ENCODE measurements around the gene KDM4B.

The KDM4B gene

GRCh38 chr19:5074830-5075394, 106.0 kb downstream of the KDM4B start:
- no peak for DNase-seq

GRCh38 chr19:5075597-5075996, 106.7 kb downstream of the KDM4B start:
- DNase-seq, result no peak

- DNase-seq, result no peak
Observed at GRCh38 chr19:5076440-5077208, 107.7 kb downstream of the KDM4B start.

- DNase-seq, result no peak
Observed at GRCh38 chr19:5077209-5077515, 108.2 kb downstream of the KDM4B start.

GRCh38 chr19:5078182-5078581, 109.3 kb downstream of the KDM4B start:
- DNase-seq, result peak; percentile 19

- DNase-seq, result peak; percentile 33
Observed at GRCh38 chr19:5078666-5079065, 109.8 kb downstream of the KDM4B start.

GRCh38 chr19:5079071-5079774, 110.3 kb downstream of the KDM4B start:
- no peak for DNase-seq

GRCh38 chr19:5080030-5080654, 111.2 kb downstream of the KDM4B start:
- DNase-seq, result no peak

GRCh38 chr19:5080809-5081208, 111.9 kb downstream of the KDM4B start:
- no peak for DNase-seq

- no peak for DNase-seq
Observed at GRCh38 chr19:5081443-5082161, 112.7 kb downstream of the KDM4B start.

- DNase-seq, result no peak
Observed at GRCh38 chr19:5083547-5083965, 114.6 kb downstream of the KDM4B start.

GRCh38 chr19:5085566-5085965, 116.7 kb downstream of the KDM4B start:
- no peak for DNase-seq

GRCh38 chr19:5086230-5086629, 117.3 kb downstream of the KDM4B start:
- DNase-seq, result no peak

- DNase-seq, result no peak
Observed at GRCh38 chr19:5086725-5087439, 118.0 kb downstream of the KDM4B start.

GRCh38 chr19:5089283-5089682, 120.4 kb downstream of the KDM4B start:
- DNase-seq, result no peak

- DNase-seq, result no peak
Observed at GRCh38 chr19:5090465-5091017, 121.6 kb downstream of the KDM4B start.

GRCh38 chr19:5091018-5091683, 122.2 kb downstream of the KDM4B start:
- DNase-seq, result no peak

- no peak for DNase-seq
Observed at GRCh38 chr19:5091684-5092480, 123.0 kb downstream of the KDM4B start.

- DNase-seq, result no peak
Observed at GRCh38 chr19:5092481-5092843, 123.5 kb downstream of the KDM4B start.

GRCh38 chr19:5093297-5093928, 124.5 kb downstream of the KDM4B start:
- peak; percentile 15 for DNase-seq

All from midbrain (tissue), 1 donor.